Neural progenitor cell (in vitro differentiated cells): ENCODE measurements around the gene SPAG6.

Experiments
- EZH2 ChIP-seq: fragments of 200-600 bp; sonication (generic); IDR thresholded peaks from 2 replicates; pipeline ENCODE4 v1.6.1; 2017; ENCODE audit warnings: antibody characterized with exemption, mild to moderate bottlenecking, moderate library complexity
- EZH2phosphoT487 ChIP-seq: fragments of 200-600 bp; sonication (generic); IDR thresholded peaks from 2 replicates; pipeline ENCODE4 v1.6.1; 2017; ENCODE audit warnings: antibody characterized with exemption
- TF ChIP-seq, protein P1 (sequence below): fragments of 200-600 bp; sonication (generic); IDR thresholded peaks from 2 replicates; pipeline ENCODE4 v1.5.1; 2017; ENCODE audit warnings: antibody characterized with exemption, mild to moderate bottlenecking

DNA sequence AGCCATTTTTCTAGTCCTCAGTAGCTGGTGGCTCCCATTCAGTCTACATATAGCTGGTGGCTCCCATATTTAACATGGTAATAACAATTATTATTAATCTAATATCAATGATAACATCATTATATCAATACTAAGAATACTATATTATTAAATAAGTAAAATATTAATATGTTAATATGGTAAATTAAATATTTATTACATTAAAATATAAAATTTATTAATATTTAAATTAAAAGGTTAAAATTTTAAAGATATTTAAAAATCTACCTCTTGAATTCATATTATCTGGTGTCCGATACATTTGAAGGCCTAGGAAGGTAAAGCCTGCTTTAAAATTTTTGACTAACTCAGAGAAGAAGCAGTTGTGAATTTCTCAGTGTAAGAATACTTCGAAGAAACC is 69.8 kb downstream of the SPAG6 start:
- TF ChIP-seq, protein P1, sequence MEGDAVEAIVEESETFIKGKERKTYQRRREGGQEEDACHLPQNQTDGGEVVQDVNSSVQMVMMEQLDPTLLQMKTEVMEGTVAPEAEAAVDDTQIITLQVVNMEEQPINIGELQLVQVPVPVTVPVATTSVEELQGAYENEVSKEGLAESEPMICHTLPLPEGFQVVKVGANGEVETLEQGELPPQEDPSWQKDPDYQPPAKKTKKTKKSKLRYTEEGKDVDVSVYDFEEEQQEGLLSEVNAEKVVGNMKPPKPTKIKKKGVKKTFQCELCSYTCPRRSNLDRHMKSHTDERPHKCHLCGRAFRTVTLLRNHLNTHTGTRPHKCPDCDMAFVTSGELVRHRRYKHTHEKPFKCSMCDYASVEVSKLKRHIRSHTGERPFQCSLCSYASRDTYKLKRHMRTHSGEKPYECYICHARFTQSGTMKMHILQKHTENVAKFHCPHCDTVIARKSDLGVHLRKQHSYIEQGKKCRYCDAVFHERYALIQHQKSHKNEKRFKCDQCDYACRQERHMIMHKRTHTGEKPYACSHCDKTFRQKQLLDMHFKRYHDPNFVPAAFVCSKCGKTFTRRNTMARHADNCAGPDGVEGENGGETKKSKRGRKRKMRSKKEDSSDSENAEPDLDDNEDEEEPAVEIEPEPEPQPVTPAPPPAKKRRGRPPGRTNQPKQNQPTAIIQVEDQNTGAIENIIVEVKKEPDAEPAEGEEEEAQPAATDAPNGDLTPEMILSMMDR: no peak
- TF ChIP-seq EZH2phosphoT487: no peak
- TF ChIP-seq EZH2: no peak
